OCI-LY1 (cell line): ENCODE results near the gene CD247.

Source experiments
- H2AFZ ChIP-seq: fragments of 200-600 bp; sonication (generic), shearing (Covaris generic); 2 replicates; pipeline ENCODE4 v1.6.0; 2014; ENCODE audit warnings: antibody characterized with exemption, mild to moderate bottlenecking, low read length
- H3F3A ChIP-seq: fragments of 200-600 bp; sonication (generic), shearing (Covaris generic); 2 replicates; pipeline ENCODE4 v1.6.0; 2014; ENCODE audit warnings: mild to moderate bottlenecking, antibody characterized with exemption, low read length, moderate library complexity; ENCODE audit not compliant: insufficient read depth
- H3K27ac ChIP-seq: fragments of 200-600 bp; sonication (generic); 2 replicates; pipeline ENCODE4 v1.5.1; 2014; ENCODE audit warnings: low read length, mixed run types, mild to moderate bottlenecking, low read depth; ENCODE audit not compliant: poor library complexity, severe bottlenecking
- H3K27me3 ChIP-seq: fragments of 200-600 bp; sonication (generic); 2 replicates; pipeline ENCODE4 v1.6.0; 2014; ENCODE audit warnings: antibody characterized with exemption, mild to moderate bottlenecking, low read length, moderate library complexity; ENCODE audit not compliant: insufficient read depth
- H3K36me3 ChIP-seq: fragments of 200-600 bp; sonication (generic); 2 replicates; pipeline ENCODE4 v1.6.1; 2014; ENCODE audit warnings: mild to moderate bottlenecking, antibody characterized with exemption, low read length, moderate library complexity, mixed read lengths; ENCODE audit not compliant: insufficient read depth
- H3K4me1 ChIP-seq: fragments of 200-600 bp; sonication (generic); 2 replicates; pipeline ENCODE4 v1.5.1; 2014; ENCODE audit warnings: mild to moderate bottlenecking, low read length, moderate library complexity; ENCODE audit not compliant: insufficient read depth, severe bottlenecking
- H3K4me2 ChIP-seq: fragments of 200-600 bp; sonication (generic), shearing (Covaris generic); 2 replicates; pipeline ENCODE4 v1.6.1; 2014; ENCODE audit warnings: low read length
- H3K4me3 ChIP-seq: fragments of 200-600 bp; sonication (generic); 2 replicates; pipeline ENCODE4 v1.5.1; 2014; ENCODE audit warnings: low read length, low read depth, mild to moderate bottlenecking, mixed read lengths; ENCODE audit not compliant: poor library complexity, severe bottlenecking
- H3K79me2 ChIP-seq: fragments of 200-600 bp; shearing (Covaris generic); 2 replicates; pipeline ENCODE4 v1.6.1; 2016; ENCODE audit warnings: mixed run types, low read length, mixed read lengths; ENCODE audit not compliant: insufficient read depth
- H3K9ac ChIP-seq: fragments of 200-600 bp; sonication (generic), shearing (Covaris generic); 2 replicates; pipeline ENCODE4 v1.6.1; 2014; ENCODE audit warnings: mild to moderate bottlenecking, low read length, mixed read lengths
- H3K9me2 ChIP-seq: fragments of 200-600 bp; sonication (generic), shearing (Covaris generic); 2 replicates; pipeline ENCODE4 v1.6.1; 2014; ENCODE audit warnings: low read depth, mild to moderate bottlenecking, low read length, mixed read lengths
- H3K9me3 ChIP-seq: fragments of 200-600 bp; shearing (Covaris generic); 2 replicates; pipeline ENCODE4 v1.6.1; 2014; ENCODE audit warnings: low read length, mixed read lengths
- H4K20me1 ChIP-seq: fragments of 200-600 bp; sonication (generic), shearing (Covaris generic); 2 replicates; pipeline ENCODE4 v1.6.0; 2016; ENCODE audit warnings: mild to moderate bottlenecking, low read length; ENCODE audit not compliant: insufficient read depth
- CTCF ChIP-seq: fragments of 200-600 bp; sonication (generic), shearing (Covaris generic); IDR thresholded peaks from 2 replicates; pipeline ENCODE4 v1.5.1; 2017; ENCODE audit warnings: mild to moderate bottlenecking, antibody characterized with exemption, low read length, moderate library complexity, mixed read lengths
- EZH2 ChIP-seq: fragments of 200-600 bp; sonication (generic), shearing (Covaris generic); IDR thresholded peaks from 2 replicates; pipeline ENCODE4 v1.8.0; 2017; ENCODE audit warnings: borderline replicate concordance, mixed run types, mild to moderate bottlenecking, antibody characterized with exemption, low read length, moderate library complexity, mixed read lengths

CD247 gene

DNA sequence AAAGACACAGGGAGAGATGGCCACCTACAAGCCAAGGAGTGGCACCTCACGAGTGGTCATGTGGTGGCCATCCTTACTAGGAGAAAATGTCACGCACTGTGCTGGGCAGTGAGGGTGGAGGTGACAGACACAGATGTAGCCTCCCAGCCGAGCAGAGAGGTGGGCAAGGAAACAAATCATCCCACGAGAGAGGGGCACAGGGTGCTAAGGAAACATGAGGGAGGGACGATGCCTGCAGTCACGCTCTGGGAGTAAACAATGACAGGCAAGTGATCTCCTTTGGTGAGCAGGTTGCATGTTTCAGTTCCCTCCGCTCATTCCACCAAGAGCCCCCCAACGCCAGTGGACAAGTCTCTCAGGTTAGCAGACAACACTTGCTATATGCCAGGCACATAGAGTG, 65.8 kb downstream of the CD247 start:
- Histone ChIP-seq H3K27me3 (no peaks in the 10 kb centered on the region), H3F3A (0 out of 2 replicates have a peak, but pooled peaks cover 7% of the 10 kb centered on the region), H3K79me2 (no peaks in the 10 kb centered on the region), H3K4me2 (no peak overlapping the region), H2AFZ (no peak overlapping the region), H3K9me2 (no peaks in the 10 kb centered on the region), H3K4me3 (no peak overlapping the region), H3K4me1 (peaks cover 60% of the 10 kb centered on the region), H3K9ac (no peak overlapping the region), H3K9me3 (no peaks in the 10 kb centered on the region), H4K20me1 (no peaks in the 10 kb centered on the region), H3K36me3 (no peaks in the 10 kb centered on the region), H3K27ac (peak overlapping the region; percentile 26)
- TF ChIP-seq EZH2: no peak
- TF ChIP-seq CTCF: no peak

GRCh38 chr1:167450843-167451242, 67.5 kb downstream of the CD247 start:
- Histone ChIP-seq H3K27ac (peak overlapping the region; percentile 42), H3K9me3 (no peaks in the 10 kb centered on the region), H3K9ac (no peak overlapping the region), H3K27me3 (no peaks in the 10 kb centered on the region), H3F3A (0 out of 2 replicates have a peak, but pooled peaks cover 7% of the 10 kb centered on the region), H3K9me2 (no peaks in the 10 kb centered on the region), H4K20me1 (no peaks in the 10 kb centered on the region), H2AFZ (no peak overlapping the region), H3K4me3 (no peak overlapping the region), H3K36me3 (no peaks in the 10 kb centered on the region), H3K79me2 (no peaks in the 10 kb centered on the region), H3K4me2 (peak overlapping the region; percentile 46), H3K4me1 (peaks cover 70% of the 10 kb centered on the region)
- TF ChIP-seq EZH2 (no peak), CTCF (no peak)

DNA sequence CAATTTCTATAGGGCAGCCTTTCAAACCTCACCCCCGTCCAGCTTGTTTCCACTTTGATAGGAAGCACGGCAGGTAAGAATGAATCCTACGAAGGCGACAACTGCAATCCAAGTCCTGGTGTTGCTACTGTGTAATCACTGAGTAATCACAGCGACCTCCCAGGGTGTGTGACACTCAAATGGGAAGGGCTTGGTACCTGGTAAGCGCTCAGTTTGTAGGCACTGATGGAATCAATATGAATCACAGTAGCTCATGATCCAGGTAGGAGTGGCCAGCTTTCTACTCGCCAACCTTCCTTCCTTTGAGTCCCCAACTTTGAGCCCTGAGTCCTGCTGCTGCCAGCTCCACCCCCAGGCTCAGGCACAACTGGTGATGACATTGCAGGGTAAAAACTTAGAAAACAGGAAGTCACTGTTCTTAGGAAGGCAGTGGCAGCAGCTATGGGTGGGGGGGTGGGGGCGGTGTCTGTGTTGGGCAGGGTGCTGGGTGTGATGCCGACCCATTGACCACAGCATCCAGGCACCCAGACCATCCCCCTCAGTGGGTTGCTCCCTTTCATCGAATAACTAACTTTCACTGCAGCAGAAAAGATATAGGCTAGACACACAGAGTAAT, 70.7 kb downstream of the CD247 start:
- Histone ChIP-seq H3K36me3 (no peaks in the 10 kb centered on the region), H3K4me2 (peak overlapping the region; percentile 55), H3K9me2 (no peaks in the 10 kb centered on the region), H3F3A (no peaks in the 10 kb centered on the region), H3K79me2 (no peaks in the 10 kb centered on the region), H3K4me3 (peak overlapping the region; percentile 25), H3K9me3 (no peaks in the 10 kb centered on the region), H3K9ac (peak overlapping the region; percentile 32; the same call in 1 of the 2 replicates), H3K4me1 (peaks cover 62% of the 10 kb centered on the region), H3K27ac (peak overlapping the region; percentile 57), H4K20me1 (no peaks in the 10 kb centered on the region), H3K27me3 (no peaks in the 10 kb centered on the region), H2AFZ (0 out of 2 replicates have a peak overlapping the region, but pooled peaks have one; percentile 24)
- TF ChIP-seq EZH2 (no peak), CTCF (no peak; the same call in 1 of the 2 replicates)
